GM10248 (cell line): ENCODE data around the gene LHPP.

Source experiments
- CTCF ChIA-PET: fragments of 300-600 bp; sonication (Branson Sonifier 250); formaldehyde crosslinking; extraction: SDS; loops from one replicate; lab custom pipeline; 2021; ENCODE audit warnings: antibody characterized with exemption; lab: Yijun Ruan, JAX
- POLR2A ChIA-PET: fragments of 350-650 bp; sonication (Branson Sonifier 250); formaldehyde crosslinking; extraction: SDS; loops from one replicate; lab custom pipeline; 2020; ENCODE audit warnings: antibody characterized with exemption; lab: Yijun Ruan, JAX
- DNase-seq: peaks from one replicate; pipeline ENCODE4 v3.0.0; 2012; ENCODE audit errors: extremely low spot score
- CTCF ChIP-seq: IDR thresholded peaks from 2 replicates; pipeline ENCODE4 v1.5.1; 2012; ENCODE audit warnings: mild to moderate bottlenecking, low read depth; ENCODE audit errors: extremely low read depth, missing control alignments, control extremely low read depth

LHPP gene

GRCh38 chr10:124629842-124630241, 168.2 kb downstream of the LHPP start:
- ChIA-PET POLR2A (no interaction called here), CTCF (interaction anchor here (1.0 to 3.5 kb wide), 3 partner anchors 10 to 112 kb away, joined by 3 to 16 read pairs (median 7); no protein-coding TSS in a partner anchor)
- TF ChIP-seq CTCF = no peak
- no peak for DNase-seq

GRCh38 chr10:124630551-124630950, 168.9 kb downstream of the LHPP start:
- ChIA-PET CTCF (interaction anchor here (1.0 kb wide), 1 partner anchor 29 kb away, joined by 3 read pairs; no protein-coding TSS in a partner anchor), POLR2A (no interaction called here)
- no peak for TF ChIP-seq CTCF
- DNase-seq = no peak

- DNase-seq = no peak
- CTCF ChIA-PET = interaction anchor here (0.8 to 0.9 kb wide), 2 partner anchors 86 to 115 kb away, joined by 3 to 4 read pairs; no protein-coding TSS in a partner anchor
- peak; percentile 10 for TF ChIP-seq CTCF
- POLR2A ChIA-PET = no interaction called here
Observed at GRCh38 chr10:124632064-124632531, 170.5 kb downstream of the LHPP start.

GRCh38 chr10:124632566-124632965, 170.9 kb downstream of the LHPP start:
- POLR2A ChIA-PET = no interaction called here
- CTCF ChIA-PET = interaction anchor here (0.8 to 0.9 kb wide), 2 partner anchors 86 to 114 kb away, joined by 3 to 4 read pairs; no protein-coding TSS in a partner anchor
- no peak for DNase-seq
- TF ChIP-seq CTCF = no peak

- TF ChIP-seq CTCF = peak; percentile 15
- CTCF ChIA-PET = interaction anchor here (1.0 to 1.5 kb wide), 2 partner anchors 9 kb away, joined by 3 read pairs; no protein-coding TSS in a partner anchor
- DNase-seq = no peak
Observed at GRCh38 chr10:124636271-124636995, 174.8 kb downstream of the LHPP start.

GRCh38 chr10:124637091-124637700, 175.6 kb downstream of the LHPP start:
- POLR2A ChIA-PET = no interaction called here
- CTCF ChIA-PET = interaction anchor here (1.0 to 1.5 kb wide), 2 partner anchors 9 to 10 kb away, joined by 3 read pairs; no protein-coding TSS in a partner anchor

More at GRCh38 chr10:124636271-124636995, 174.8 kb downstream of the LHPP start:
- POLR2A ChIA-PET = no interaction called here

More at GRCh38 chr10:124637091-124637700, 175.6 kb downstream of the LHPP start:
- no peak for TF ChIP-seq CTCF
- no peak for DNase-seq
